ENCODE results near the gene EXD3. TPM values are rescaled to one million over a fixed set of nuclear protein-coding genes. Genes with fewer than 3 reads are reported as not detected.

The EXD3 gene
- total and polyA plus RNA-seq, 9 of the 15 experiments (the other 6 are each of a cell fraction or from before 2014, with no cell fraction given): 0.29 to 12.5 (median 3.9) TPM

DNA sequence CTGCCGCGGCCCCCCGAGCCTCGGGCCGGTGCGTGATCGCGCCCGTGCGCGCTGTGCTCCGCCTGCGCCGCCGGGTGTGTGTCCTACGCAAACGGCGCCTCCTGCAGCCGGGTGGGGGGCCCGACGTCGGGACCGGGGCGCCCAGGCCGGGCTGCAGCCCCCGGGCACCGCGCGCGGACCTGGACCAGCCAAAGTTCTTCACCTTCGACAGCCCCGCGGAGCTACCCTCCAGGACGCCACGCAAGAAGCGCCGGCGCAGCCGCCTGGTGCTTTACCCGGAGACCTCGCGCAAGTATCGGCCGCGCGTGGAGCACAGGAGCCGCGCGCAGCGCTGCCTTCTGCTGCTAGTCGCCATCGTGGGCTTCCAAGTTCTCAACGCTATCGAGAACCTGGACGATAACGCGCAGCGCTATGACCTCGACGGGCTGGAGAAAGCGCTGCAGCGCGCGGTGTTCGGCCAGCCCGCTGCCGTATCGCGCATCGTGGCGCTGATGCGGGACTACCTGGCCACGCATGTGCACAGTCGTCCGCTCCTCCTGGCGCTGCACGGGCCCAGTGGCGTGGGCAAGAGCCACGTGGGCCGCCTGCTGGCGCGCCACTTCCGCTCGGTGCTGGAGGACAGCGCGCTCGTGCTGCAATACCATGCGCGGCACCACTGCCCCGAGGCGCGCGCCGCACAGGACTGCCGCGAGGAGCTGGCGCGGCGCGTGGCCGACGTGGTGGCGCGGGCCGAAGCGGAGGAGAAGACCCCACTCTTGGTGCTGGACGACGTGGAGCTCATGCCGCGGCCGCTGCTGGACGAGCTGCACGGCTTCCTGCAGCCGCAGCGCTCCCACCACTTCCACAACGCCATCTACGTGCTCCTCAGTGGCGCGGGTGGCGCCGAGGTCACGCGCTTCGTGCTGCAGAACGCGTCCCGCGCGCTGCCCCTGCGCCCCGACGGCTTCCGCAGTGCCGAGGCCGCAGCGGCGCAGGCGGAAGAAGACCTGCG is 143.9 kb downstream of the EXD3 start (continued):
- TF ChIP-seq MBD1 (CRISPR knock-in tag; IDR thresholded peaks at IDR 0.05) (peak; percentile 29; the same call in 1 of the 2 replicates), ELF4 (CRISPR knock-in tag; IDR thresholded peaks at IDR 0.05) (no peak), RNF2 (IDR thresholded peaks at IDR 0.05) (no peak), C11orf30 (IDR thresholded peaks at IDR 0.05; ENCODE audit: low read depth) (no peak), NRF1 (conservative IDR thresholded peaks at IDR 0.05 in 1 of 2, IDR thresholded peaks at IDR 0.05 in 1 of 2) (peak in 1 of 2 experiments; percentile 34; a peak in 2 of 4 replicates), PTRF (tag; IDR thresholded peaks at IDR 0.05) (no peak), USF1 (CRISPR knock-in tag; IDR thresholded peaks at IDR 0.05) (no peak), HDAC1 (IDR thresholded peaks at IDR 0.05) (no peak), ZNF699 (CRISPR knock-in tag; IDR thresholded peaks at IDR 0.05; ENCODE audit: insufficient replicate concordance) (no peak), STAT5A (IDR thresholded peaks at IDR 0.05; ENCODE audit: borderline replicate concordance, low read length) (no peak), TGIF2 (CRISPR knock-in tag; IDR thresholded peaks at IDR 0.05) (no peak), ERF (CRISPR knock-in tag; IDR thresholded peaks at IDR 0.05) (no peak), POLR2B (IDR thresholded peaks at IDR 0.05; ENCODE audit: low read depth, partially characterized antibody) (no peak), RBM22 (IDR thresholded peaks at IDR 0.05; ENCODE audit: low read depth, low read length, poor library complexity, severe bottlenecking) (peak; percentile 45), EGR1 (conservative IDR thresholded peaks at IDR 0.05) (no peak), CBX5 (IDR thresholded peaks at IDR 0.05; ENCODE audit: borderline replicate concordance, low read depth) (no peak), RUNX1 (IDR thresholded peaks at IDR 0.05; ENCODE audit: low read depth) (no peak), MEF2D (tag; conservative IDR thresholded peaks at IDR 0.05; ENCODE audit: low read depth) (no peak), SOX6 (IDR thresholded peaks at IDR 0.05) (no peak), ARID3A (IDR thresholded peaks at IDR 0.05; ENCODE audit: borderline replicate concordance, low read depth, low read length) (no peak), ZNF79 (CRISPR knock-in tag; IDR thresholded peaks at IDR 0.05; ENCODE audit: low read depth) (no peak), ZNF282 (CRISPR knock-in tag; IDR thresholded peaks at IDR 0.05) (no peak), SIN3A (IDR thresholded peaks at IDR 0.05; ENCODE audit: borderline replicate concordance in 2 of 2, control insufficient read depth in 1 of 2, low read depth in 2 of 2, low read length in 2 of 2) (0 out of 4 replicates have a peak, but pooled peaks of 1 of the 2 experiments have one; percentile 12)
- TF ChIP-seq, protein P1, sequence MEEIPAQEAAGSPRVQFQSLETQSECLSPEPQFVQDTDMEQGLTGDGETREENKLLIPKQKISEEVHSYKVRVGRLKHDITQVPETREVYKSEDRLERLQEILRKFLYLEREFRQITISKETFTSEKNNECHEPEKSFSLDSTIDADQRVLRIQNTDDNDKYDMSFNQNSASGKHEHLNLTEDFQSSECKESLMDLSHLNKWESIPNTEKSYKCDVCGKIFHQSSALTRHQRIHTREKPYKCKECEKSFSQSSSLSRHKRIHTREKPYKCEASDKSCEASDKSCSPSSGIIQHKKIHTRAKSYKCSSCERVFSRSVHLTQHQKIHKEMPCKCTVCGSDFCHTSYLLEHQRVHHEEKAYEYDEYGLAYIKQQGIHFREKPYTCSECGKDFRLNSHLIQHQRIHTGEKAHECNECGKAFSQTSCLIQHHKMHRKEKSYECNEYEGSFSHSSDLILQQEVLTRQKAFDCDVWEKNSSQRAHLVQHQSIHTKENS (CRISPR knock-in tag; IDR thresholded peaks at IDR 0.05): no peak
